ENCODE data around the gene NAA25.
"Not testable (repeated sequence)": the region's sequence is repeated elsewhere in the genome, so short reads cannot be mapped to it uniquely, and the experiment has no call there.

NAA25 gene

DNA sequence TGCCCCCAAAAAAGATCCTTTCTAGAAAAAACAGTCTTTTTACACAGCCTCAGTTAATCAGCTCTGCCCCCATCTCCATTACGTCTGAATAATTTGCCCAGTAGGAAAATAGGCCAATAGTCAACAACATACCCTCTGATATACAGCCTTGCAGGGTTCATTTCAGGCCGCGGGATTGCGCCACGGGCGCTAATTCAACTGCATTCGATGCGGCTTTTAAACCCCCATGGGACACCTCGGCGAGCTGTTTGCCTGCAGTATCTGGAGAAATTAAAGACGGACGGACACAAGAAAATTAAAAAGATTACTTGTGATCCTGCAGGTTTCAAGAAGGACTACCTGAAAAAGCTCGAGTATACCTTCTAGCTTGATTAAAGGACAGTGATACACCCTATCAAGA, 59.2 kb downstream of the NAA25 start:
- DNase-seq = no peak

DNA sequence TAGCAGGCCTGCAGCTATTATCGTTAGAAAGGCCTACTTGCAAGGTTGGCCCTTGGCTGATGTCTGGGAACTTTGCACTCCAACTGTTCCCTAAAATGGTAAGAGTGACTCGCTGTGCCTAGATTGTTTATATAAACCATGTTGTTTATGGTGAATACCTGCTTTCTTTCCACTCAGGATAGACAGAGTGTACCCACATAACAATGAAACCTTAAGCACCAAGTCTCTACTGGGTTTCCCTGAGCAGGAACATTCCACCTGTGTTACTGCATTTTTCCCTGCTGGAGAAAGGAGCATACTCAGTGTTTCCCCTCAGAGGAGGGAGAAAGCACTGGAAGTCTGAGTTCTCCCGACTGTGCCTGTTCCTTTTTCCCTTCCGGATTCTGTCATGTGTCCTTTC, 62.6 kb downstream of the NAA25 start:
- DNase-seq = no peak

DNA sequence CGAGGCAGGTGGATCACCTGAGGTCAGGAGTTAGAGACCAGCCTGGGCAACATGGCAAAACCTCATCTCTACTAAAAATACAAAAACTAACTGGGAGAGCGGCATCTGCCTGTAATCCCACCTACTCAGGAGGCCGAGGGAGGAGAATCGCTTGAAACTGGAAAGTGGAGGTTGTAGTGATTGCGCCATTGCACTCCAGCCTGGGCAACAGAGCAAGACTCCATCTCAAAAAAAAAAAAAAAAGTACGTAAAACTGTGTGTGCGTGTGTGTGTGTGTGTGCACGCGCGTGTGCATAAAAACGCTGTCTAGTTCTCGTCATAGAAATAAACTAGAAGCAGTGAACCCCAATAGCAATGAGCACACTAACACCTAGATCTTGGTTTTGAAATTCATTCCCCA, 72.0 kb downstream of the NAA25 start:
- not testable (repeated sequence) for DNase-seq

DNA sequence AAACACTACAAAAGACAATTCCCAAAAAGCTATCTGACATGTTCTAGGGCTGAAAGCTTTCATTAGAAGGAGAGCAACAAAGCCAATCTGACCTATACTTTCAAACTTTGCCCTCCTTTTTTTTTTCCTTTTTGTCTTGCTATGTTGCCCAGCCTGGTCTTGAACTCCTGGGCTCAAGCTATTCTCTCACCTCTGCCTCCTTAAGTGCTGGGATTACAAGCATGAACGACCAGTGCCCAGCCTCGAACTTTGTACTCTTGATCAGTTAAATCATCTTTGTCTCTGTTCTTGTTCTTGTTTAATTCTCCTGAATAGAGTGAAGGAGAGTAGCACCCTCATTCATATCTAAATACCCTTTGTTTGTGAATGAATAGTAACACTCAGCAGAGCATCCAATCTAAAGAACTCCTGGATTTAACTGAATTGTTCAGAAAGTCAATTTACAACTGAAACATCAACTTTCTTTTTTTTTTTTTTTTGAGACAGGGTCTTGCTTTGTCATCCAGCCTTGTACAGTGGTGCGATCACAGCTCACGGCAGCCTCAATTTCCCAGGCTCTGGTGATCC, 73.3 kb downstream of the NAA25 start:
- no peak for DNase-seq

DNA sequence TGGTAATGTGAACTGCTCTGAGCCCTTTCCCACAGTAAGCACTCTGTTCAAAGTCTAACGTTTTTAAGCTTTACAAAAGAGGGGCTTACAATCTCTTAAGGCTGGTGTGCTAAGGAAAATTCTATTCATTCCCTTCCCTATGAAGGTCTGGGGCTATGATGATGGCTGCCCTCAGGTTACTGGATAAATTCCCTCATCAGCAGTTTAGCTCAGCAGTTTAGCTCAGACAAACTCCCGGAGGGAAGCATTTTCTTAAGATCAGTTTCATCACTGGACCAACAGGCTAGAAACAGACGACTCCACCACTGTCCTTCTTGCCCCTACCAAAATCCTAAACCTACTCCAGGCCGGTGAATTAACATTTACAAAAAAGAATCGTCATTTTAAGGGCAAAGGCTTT, 76.3 kb downstream of the NAA25 start:
- DNase-seq = no peak

DNA sequence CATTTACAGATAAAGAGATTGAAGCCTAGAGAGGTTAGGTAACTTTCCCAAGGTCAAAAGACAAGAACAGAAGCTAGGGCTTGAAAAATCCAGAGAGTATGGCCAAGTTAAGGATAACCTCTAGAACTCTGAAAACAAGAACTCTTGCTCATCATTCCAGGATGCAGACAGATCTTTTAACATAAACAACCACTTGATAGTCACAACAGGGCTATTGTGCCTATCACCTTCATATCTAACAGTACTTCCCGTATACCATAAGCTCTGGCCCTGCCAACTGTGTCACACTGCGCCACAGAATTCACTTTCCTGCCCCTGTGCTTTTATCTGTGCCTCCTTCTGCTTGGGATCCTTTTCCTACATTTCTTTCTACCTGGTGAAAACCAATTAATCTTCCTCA, 77.1 kb downstream of the NAA25 start:
- no peak for DNase-seq

DNA sequence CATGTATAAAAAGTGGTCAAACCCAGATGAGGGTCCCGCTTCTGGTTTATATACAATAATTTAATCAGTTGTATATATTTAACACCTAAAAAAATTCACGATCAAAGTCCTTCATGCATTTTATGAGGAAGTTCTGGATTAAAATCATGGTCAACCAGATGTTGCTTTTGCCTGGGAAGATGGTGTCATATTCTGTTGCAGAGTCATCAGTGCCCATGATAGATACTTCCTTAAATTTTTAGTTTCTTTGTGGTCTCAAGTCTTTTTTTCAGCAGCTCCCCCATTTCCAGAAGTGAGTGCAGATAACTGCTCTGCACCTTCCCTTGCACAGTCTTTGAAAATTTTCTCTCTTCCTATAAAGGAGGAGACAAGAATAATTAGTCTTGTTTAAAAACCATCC, 79.3 kb downstream of the NAA25 start:
- no peak for DNase-seq

DNA sequence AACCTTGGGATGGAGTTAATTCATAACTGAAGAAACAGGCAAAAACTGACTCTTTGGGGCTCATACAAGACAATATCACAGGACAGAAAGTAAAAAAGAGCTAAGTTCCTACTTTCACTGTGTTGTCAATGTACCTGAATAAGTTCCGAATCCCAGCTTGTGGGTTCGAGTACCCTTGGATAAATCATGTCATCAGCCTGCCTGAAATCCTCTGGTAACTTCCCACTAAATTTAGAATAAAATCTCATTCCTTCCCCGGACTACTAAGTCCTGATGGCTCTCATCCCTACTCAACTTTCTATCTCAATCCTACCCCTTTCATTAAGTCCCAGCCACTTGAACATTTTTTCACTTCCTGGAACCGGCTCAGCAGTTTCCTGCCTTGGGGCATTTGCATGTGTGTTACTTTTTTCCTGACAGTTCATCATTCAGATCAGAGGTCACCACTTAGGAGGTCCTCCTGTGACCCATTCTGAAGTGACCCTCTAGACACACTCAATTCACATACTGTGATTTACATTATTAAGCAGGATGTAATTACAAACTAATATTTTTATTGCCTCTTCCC, 82.7 kb downstream of the NAA25 start:
- DNase-seq = no peak

DNA sequence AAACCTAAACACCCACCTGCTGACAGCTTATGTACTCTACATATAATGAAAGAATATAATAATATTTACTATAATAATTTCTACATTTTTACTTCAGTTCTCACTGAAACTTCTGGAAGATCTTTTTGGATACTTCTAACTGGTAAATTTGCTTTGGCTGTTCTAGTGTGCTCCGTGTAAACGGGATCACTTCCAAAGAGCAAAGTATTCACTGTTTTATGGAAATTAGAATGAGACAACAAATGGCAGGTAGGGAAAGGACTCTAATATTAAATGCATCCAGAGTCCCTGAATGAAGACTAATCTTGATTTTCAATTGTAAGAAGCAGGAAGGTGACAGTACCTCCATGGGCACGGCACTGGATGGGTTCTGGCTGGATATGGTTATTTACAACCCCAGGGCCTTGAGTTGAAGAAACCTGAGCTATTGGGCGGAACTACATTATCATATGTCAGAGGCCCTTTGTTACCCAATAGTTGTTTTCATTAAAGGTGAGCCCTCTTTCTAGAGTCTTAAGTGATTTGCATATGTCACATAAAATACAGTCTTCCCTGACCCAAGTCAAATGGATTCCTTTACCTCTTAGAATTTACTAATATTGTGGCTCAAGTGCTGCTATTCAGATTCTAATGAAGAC, 84.7 kb downstream of the NAA25 start:
- DNase-seq = no peak

DNA sequence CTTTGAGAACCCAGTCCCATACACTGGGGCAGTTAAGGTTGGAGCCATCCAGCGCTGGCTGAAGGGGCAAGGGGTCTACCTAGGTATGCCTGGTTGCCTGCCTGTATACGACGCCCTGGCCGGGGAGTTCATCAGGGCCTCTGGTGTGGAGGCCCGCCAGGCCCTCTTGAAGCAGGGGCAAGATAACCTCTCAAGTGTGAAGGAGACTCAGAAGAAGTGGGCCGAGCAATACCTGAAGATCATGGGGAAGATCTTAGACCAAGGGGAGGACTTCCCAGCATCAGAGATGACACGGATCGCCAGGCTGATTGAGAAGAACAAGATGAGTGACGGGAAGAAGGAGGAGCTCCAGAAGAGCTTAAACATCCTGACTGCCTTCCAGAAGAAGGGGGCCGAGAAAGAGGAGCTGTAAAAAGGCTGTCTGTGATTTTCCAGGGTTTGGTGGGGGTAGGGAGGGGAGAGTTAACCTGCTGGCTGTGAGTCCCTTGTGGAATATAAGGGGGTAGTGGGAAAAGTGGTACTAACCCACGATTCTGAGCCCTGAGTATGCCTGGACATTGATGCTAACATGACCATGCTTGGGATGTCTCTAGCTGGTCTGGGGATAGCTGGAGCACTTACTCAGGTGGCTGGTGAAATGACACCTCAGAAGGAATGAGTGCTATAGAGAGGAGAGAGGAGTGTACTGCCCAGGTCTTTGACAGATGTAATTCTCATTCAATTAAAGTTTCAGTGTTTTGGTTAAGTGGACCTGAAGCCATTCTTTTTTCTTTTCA, 86.2 kb downstream of the NAA25 start:
- DNase-seq = no peak

DNA sequence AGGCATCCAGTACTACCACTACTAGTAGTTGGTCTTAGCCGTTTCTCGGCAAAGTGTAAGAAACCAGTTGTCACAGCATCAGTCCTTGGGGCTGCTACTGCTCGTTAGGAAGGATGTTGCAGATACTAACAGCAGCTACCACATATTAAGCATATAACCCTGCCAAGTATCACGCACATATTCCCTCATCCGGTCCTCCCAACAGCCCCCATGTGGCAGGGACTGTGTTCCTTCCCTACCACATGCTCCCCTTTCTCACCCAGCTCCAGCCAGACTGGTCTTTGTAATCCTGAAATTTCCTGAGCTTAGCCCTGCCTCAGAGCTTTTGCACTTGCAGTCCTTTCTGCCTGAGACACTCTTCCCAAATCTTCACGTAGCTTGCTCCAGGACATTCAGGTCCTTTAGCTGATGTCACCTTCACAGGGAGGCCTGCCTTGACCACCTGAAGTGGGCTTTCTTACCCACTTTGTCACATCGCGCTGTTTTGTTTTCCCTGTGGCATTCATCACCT, 87.6 kb downstream of the NAA25 start:
- no peak for DNase-seq

DNA sequence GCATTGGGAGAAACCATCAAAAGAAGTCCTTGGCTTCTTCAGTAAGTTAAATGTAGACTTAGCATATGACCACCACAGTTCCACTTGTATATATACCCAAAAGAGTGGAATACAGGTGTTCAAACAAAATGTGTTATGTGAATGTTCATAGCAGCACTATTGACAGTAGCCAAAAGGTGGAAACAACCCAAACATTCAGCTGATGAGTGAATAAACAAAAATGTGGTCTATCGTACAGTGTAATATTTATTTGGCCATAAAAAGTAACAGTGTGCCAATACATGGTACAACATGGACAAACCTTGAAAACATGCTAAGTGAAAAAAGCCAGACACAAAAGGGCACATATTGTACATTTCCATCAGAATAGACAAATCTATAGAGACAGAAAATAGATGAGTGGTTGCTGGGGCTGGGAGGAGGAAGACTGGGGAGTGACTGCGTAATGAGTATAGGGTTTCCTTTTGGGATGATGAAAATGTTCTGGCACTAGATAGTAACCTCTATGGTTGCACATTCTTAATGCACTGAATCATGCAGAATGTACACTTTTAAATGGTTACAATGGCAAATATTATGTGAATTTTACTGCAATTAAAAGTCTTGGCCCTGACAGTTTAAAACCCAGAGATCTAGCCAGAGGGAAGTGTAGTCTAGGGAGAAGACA, 89.9 kb downstream of the NAA25 start:
- DNase-seq = no peak

DNA sequence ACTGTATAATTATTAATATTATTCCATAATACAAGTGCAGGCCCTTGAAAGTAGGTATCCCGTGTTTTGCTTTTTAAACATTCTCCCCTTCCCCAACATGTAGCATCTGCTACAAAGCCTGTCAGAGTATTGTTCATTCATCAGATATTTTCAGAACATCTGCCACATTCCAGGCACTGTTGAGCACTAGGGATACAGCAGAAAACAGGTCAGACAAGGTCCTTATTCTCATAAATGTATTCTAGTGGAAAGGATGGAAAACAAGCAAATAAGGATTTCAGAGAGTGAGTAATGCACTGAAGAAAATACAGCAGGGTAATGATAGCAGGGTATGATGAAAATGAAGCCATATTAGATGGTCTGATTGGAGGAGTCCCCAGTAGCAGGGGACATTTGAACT, 91.5 kb downstream of the NAA25 start:
- no peak for DNase-seq

DNA sequence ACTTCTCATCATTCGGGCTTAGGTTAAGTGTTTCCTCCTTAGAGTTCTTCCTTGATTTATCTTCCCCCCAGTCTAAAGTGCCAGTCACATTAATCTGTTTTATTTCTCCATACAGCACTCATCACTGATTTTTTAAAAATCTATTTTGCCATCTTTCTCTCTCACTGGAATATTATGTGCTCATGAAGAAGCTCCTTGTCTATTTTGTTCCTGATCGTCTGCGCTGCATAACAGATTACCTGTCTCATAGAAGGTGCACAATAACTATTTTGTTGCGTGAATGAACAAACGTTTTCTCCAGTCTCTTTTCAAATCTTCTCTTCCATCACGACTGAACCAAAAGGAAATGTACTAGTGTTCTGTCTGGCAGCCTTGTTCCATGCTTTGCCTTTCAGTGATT, 92.6 kb downstream of the NAA25 start:
- no peak for DNase-seq

DNA sequence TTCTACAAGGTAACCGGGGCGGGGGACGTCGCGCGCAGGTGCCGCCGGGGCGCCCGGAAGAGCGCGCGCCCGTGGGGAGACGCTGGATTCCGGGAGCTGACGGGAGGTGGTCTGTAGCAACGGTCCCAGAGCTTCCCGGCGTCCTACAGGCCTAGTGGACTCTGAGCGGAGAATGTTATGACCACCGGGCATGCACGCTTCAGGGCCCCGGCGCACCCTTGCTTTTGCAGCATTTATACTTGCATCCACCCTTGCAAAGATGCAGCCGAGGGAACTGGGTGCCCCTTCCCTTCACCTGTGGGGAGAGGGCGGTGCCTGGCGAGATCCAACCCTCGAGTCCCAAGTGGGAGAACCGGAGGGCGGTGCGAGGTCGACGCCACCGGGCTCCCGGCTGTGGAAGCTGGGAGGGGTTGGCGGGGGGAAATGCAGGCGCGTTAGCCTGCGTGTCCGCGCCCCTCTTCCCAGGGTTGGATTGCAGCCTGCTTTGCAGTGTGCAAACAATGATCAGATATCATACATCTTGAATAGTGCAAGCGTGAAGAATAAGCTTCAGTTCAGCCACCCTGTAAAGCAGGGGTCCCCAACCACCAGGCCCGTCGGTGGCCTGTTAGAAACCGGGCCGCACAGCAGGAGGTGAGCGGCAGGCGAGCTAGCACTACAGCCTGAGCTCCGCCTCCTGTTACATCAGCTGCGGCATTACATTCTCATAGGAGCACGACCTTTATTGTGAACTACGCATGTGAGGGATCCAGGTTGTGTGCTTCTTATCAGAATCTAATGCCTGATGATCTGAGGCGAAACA, 94.8 kb downstream of the NAA25 start:
- peak; percentile 81 for DNase-seq

DNA sequence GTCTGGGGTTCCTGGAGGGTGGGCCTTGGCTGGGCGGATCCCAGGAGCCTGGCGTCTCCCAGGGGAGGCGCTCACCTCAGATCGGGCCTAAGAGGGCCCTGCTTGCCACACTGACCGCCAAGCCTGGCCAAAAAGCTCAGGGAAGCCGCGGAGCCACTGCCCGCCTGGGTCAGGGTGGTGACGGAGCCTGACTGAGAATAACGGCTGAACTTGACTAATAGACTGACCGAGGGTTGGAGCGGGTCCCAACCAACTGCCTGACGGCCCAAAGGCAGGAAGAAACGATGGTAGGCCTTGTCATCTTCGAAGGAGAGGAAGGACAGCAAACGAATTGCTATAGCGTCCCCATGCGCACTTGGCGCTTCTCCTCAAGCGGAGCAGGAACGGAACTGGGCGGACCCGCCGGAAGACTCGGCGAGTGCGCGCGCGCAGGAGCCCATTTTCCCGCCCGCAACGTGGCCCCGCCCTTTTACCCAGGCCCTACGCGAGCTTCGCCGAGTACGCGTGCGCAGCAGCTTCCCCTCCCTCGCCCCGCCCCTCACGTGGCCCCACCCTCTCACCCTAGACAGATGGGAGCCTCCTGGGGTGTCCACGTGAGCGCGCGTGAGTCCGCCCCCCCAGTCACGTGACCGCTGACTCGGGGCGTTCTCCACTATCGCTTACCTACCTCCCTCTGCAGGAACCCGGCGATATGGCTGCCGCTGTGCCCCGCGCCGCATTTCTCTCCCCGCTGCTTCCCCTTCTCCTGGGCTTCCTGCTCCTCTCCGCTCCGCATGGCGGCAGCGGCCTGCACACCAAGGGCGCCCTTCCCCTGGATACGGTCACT, 95.6 kb downstream of the NAA25 start, which contains the start of the genes ERP29 and TMEM116:
Gene ERP29, plus strand, starts transcription at position 652 of the 826 bp plus-strand sequence. Its CDS starts 40 bp downstream, at position 692.
Gene TMEM116, minus strand, starts transcription at position 391 of the 826 bp plus-strand sequence. CDS start 7,895 bp downstream, outside the sequence.
- DNase-seq = peak; percentile 100

DNA sequence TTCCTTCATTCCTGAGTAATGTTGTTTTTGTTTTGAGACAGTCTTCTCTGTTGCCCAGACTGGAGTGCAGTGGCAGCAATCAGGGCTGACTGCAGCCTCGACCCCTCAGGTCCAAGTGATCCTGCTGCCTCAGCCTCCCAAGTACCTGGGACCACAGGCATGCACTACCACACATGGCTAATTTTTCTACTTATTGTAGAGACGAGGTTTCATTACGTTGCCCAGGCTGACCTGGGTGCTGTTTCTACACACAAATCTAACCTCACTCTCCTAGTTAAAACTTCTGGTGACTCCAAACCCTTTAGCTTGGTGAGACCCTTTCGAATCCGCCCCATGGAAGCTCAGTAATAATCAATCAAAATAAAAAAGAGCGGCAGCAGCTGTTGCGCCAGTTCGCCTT, 96.9 kb downstream of the NAA25 start:
- no peak for DNase-seq

DNA sequence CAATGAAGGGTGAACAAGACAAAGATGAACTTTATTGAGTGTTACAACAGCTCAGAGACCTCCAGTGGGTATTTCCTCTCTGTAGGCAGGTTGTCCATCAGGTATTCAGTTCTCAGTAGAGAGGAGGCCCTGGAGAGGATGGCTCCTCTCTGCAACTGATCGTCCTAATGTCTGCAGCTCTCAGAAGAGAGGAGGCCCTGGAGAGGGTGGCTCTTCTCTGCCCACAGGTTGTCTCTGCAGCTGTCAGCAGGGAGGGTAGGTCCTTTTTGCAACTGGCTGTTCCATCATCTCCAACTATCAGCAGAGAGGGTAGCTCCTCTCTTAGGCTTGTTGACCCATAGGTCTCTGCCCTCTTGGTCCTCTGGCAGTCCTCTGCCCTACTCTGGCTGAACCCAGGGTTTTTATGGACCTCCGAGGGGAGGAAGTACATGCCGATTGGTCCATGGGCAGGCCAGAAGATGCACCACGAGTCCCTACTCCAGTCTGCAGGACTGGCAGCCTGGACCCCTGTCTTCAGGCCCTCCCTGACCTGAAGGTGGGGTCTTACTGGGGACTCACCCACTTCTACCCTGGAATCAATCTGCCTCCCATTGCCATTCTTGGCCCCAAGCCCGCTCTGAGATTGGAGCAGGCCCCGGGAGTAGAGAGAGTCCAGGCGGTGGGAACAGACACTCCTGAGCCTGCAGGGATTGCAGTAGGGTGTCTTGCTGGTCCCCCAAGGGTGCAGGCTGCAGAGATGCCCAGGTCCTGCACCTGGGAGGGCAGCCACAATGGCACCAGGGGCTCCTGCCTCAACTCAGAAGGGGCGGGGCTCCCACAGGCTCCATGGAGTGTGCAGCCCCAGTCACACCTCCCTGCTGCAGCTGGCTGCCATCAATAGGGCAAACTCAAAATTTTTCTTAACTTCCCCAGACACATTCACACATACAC, 97.9 kb downstream of the NAA25 start:
- no peak for DNase-seq

DNA sequence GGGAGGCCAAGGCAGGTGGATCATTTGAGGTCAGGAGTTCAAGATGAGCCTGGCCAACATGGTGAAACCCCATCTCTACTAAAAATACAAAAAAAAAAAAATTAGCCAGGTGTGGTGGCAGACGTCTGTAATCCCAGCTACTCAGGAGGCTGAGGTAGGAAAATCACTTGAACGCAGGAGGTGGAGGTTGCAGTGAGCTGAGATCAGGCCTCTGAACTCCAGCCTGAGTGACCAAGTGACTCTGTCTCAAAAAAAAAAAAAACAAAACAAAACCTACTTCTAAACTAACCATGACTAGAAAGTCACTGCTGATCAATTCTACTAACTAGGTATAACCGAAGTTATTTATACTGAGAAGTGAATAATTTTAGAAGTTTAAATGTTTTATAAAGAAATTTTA, 99.0 kb downstream of the NAA25 start:
- not testable (repeated sequence) for DNase-seq

DNA sequence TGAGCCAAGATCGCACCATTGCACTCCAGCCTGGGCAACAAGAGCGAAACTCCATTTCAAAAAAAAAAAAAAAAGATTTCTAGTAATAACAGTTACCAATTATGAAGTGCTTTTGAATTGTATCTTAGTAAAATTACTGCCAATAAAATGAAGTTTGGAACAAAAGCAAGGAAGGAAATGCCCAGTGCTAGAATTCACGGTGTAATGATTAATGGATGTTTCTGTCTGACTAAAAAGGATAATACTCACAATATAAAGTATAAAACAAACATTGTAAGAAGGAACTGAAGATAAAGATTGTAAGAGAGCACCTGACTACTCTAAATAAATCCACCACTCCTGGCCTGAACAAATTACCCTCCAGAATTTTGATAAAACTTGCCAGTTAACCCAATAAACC, 99.7 kb downstream of the NAA25 start:
- no peak for DNase-seq

Measured in CD4-positive, alpha-beta T cell treated with Interleukin-17A for 1 hour (primary cell).